Measurements from ENCODE around the gene DOCK3.
"Not testable (repeated sequence)": the region's sequence is repeated elsewhere in the genome, so short reads cannot be mapped to it uniquely, and the experiment has no call there.

Gene DOCK3

GRCh38 chr3:51270559-51270958, 595.8 kb downstream of the DOCK3 start:
- no peak for DNase-seq

GRCh38 chr3:51271172-51271571, 596.4 kb downstream of the DOCK3 start:
- no peak for DNase-seq

- DNase-seq = no peak
These were observed 599.3 kb downstream of the DOCK3 start for GRCh38 chr3:51274052-51274451.

DNA sequence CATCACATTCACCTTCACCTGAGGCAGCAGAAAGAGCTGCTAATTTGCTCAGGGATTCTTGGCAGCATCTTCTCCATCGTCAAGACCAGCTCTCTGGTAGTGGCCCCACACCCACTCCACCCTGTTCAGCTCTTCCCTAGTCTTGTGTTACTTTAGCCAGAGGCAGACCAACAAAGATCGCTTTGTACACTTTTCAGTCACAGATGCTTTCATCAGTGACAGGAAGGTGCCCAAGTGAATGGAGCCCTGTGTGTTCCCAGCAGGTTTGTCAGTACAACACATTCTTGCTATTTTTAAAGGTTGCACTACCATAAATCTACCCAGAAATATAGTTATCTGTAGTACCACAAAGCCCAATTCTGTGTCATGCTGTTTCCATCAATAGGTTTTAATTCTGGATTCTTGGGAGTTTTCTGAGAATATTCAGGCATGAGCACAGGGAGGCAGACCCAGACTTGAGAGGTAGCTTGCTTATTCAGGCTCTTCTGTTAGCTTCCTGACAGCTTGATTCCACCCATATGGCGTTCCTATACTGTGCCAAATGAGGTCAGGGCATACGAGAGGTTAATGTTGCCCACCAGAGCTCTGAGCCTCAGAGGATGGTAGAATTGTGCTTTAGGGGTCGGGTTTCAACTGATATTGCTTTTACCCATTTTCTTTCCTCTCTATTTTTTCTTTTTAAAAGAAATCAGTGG, 600.5 kb downstream of the DOCK3 start:
- no peak for DNase-seq

DNA sequence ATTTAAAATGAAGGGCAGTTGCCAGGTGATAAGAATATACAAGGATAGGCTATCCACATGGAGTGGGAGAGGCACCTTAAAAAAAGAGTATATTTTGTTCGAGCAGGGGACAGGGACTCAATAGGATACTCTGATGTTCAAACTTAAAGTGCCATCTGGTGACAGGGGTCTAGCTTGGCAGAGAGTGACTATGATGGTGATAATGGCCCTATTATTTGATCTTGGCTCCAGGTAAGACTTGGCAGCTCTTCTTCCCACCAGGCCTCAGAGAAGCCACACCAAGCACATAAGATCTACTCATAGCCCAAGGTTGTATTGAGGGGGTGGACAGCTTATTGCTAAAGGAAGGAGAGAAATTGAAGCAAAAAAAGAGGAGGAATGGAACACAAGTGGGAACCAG, 601.3 kb downstream of the DOCK3 start:
- DNase-seq = no peak

GRCh38 chr3:51279448-51279847, 604.7 kb downstream of the DOCK3 start:
- no peak for DNase-seq

DNA sequence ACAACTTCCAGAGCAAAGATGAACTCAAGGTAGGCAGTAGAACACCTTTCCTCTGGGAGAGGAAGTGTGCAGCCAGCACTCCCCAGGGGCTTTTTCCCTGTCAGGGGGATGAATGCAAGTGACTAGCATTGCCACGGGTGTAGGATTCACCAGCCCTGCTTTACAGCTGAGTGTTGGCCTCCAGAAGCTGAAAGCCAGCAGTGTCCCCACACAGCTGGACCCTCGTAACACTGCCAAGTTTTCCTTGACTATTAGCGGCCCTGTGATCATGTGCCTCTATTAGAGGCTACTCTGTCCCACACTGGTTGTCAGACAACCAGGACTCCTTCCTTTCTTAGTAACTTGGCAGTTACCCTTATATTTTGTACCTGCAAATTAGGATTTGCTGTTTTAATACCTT, 605.4 kb downstream of the DOCK3 start:
- no peak for DNase-seq

DNA sequence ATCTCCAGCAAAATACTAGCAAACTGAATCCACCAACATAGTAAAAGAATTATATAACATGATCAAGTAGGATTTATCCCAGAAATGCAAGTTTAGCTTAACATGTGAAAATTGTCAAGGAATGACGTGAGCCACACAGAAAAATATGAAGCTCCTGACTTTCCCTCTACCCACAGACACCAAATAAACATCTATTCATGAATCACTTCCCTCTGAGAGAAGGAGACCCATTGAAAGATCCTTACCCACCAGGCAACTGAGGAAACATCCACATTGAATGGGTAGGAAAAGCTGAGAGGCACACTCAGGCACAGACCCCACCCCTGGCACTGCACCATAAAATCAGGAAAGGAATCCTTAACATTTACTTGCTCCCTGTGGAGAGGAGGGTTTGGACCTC, 608.2 kb downstream of the DOCK3 start:
- no peak for DNase-seq

DNA sequence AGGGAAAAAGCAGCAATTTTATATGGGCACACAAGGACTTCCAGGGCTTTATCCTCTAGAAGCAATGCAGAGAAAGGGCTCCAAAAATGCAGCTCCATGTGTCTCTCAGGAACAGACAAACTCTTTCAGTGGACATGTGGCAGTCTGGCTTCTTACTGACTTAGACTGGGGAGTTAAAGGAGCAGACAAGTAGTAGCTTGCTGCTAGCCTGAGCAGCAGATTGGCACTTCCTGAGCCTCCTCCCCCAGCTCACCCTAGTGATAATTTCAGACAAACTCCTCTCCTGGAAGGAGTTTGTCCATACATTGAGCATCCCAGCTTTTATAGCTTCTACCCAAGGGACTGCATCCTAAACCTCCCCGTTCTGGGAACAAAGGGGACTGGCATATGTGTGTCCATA, 608.7 kb downstream of the DOCK3 start:
- no peak for DNase-seq

DNA sequence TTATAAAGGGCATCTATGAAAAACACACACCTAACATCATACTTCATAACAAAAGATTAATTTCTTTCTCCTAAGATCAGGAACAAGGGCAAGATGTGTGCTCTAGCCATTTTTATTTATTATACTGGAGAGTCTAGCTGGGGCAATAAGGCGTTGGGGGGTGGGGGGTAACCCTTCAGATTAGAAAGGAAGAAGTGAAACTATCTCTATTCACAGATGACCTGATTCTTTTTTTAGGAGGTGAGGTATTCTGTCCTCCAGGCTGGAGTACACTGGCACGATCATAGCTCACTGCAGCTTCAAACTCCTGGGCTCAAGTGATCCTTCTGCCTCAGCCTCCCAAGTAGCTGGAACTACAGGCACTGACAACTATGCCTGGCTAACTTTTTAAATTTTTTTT, 620.9 kb downstream of the DOCK3 start:
- DNase-seq = no peak

GRCh38 chr3:51297333-51297732, 622.6 kb downstream of the DOCK3 start:
- DNase-seq = no peak

DNA sequence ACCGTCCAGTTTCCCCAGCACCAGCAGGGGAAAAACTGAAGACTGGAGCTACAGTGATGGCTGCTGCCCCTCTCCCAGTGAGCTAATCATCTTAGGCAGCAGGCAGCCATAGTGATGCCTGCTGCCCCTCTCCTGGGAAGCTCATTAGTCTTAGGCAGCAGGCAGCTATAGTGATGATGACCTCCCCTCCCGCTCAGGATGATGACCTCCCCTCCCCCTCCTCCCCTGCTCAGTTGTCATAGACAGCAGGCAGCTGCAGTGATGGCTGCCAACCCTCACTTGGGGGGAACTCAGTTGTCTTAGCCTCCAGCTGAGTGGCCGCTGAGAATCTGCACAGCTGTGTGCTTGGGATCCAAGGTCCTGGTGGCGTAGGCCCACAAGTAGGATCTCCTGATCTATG, 629.5 kb downstream of the DOCK3 start:
- DNase-seq = no peak

- no peak for DNase-seq
These were observed 631.4 kb downstream of the DOCK3 start for GRCh38 chr3:51306093-51306492.

GRCh38 chr3:51307458-51307857, 632.7 kb downstream of the DOCK3 start:
- DNase-seq = no peak

DNA sequence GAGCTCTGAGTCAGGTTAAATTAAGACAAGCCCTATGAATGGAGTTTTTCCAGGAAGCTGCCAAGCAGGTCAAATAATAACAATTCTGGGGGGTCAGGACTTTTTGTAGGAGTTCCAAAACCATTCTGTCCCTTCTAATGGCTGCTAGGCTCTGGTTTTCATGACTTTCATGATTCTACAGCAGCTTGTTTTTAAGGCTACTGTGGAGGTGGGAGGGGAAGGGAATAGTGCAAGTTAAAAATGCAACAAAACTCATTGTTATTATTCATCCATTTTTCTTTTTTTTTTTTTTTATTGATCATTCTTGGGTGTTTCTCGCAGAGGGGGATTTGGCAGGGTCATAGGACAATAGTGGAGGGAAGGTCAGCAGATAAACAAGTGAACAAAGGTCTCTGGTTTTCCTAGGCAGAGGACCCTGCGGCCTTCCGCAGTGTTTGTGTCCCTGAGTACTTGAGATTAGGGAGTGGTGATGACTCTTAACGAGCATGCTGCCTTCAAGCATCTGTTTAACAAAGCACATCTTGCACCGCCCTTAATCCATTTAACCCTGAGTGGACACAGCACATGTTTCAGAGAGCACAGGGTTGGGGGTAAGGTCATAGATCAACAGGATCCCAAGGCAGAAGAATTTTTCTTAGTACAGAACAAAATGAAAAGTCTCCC, 633.3 kb downstream of the DOCK3 start:
- DNase-seq = not testable (repeated sequence)

DNA sequence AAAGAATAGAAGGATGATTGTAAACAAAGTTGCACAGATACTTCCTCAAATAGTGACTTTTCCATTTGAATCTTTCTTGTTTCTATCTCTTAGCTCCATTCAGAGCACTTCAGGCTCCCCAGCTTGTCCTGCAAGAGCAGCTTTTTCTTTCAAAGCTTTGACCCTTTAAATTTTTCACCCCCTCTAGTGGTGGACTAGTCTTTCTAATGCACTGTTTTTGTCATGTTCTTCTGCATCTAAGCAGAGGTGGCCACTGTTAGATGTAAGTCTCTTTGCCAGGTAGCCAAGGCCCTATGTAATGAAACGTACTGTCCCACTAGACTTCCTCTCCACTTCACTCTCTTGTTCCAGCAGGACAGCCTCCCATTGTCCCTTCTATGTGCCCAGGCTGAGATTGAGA, 636.3 kb downstream of the DOCK3 start:
- DNase-seq = no peak

DNA sequence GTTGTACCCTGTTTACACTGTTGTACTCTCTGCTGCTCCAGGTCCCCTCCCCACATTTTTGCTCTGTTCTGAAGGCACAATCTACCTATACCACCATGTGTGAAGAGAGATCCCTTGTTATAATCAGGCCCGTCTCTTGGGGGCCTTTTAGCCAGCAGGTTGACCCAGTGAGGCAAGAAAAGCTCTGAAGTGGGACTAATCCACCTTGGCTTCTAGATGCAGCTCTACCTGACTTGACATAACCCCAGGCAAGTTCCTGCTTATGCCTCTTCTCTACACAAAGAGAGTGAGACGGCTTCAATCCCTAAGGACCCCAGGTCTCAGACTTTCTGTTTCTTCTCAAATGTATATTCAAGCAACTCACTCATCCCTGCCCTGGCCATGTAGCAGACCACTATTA, 653.5 kb downstream of the DOCK3 start:
- no peak for DNase-seq

DNA sequence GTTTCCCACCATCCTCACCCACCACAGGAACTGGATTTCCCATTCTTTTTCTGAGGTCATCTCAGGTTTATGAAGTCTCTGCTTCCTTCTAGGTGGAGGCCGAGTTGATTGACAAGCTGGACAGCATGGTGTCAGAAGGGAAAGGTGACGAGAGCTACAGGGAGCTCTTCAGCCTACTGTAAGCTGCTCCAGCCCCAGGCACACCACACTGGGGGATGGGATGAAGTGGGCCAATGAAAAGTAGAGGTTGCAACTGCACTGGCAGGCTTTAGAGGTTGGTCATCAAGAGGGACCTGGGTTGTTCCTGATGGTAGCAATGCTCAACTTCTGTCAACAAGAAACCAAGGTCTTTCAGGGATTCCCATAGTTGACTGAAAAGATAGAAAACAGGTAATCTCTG, 655.3 kb downstream of the DOCK3 start:
- no peak for DNase-seq

DNA sequence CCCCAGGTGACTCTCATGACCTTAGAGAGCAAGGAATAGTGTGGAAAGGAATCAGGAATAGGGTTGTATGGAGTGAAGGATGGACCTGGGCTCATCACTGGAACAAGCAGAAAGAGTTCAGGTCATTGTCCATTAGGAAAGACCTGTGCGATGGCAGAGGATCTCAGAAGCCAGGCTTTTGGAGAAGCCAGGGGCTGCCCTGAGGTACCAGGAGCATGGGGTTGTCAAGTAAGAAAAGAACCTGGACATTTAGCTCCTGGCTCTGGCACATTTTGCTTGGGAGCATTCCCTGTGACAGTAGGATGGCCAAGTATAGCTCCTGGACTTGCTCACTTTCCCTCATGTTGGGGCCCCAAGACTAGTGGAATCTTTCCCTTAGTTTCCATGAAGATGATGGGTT, 657.4 kb downstream of the DOCK3 start:
- DNase-seq = no peak

DNA sequence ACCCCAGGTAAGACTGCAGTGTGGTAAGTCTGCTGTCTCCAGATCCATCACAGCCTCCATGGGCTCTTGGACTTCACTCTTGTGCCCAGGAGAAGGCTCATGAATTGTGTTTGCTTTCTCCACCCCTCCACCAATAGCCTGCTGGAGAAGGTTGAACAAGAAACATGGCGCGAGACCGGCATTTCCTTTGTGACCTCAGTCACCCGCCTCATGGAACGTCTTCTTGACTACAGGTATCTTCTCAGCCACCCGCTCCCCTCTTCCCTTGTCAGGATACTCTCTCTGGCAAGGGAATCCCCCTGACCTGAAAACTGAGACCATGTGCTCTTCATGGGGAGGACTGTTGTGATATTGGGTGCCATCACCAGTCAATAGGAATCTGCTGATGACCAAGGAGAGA, 658.3 kb downstream of the DOCK3 start:
- DNase-seq = no peak

DNA sequence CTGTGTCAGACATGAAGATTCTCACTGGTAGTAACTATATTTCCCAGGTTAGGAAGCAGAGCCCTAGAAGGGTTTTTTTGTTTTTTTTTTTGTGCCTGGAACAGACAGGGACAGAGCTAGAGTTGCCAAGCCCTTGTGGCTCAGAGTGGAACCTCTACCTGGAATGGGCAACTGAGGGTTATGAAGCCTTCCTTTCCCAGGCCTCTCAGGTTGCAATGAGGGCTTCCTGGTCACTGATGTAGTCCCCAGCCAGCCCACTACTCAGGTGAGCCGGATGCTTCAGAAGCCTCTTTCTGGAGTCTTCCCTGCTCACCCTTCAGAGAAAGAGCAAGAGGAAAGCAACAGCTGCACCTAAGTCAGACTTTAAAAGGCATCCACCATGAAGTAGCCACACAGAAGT, 661.5 kb downstream of the DOCK3 start:
- DNase-seq = no peak

DNA sequence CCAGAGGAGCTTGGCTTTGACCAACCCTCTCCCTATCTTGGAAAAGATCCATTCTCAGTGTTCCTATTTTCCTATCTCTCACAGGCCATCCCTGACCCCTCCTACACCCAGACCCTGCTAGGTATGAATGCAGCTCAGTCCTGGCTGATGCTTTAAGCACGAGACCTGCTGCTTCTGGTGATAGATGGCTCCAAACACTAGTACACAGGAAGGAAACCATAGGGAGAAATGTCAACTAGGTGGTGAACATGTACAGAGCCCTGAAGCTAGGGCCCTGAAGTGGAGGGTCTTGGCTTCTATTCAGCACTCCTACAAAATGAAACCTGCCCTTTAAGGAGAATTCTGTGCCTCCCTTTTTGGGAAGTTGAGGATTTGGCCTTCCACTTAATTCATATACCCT, 662.9 kb downstream of the DOCK3 start:
- DNase-seq = no peak

DNA sequence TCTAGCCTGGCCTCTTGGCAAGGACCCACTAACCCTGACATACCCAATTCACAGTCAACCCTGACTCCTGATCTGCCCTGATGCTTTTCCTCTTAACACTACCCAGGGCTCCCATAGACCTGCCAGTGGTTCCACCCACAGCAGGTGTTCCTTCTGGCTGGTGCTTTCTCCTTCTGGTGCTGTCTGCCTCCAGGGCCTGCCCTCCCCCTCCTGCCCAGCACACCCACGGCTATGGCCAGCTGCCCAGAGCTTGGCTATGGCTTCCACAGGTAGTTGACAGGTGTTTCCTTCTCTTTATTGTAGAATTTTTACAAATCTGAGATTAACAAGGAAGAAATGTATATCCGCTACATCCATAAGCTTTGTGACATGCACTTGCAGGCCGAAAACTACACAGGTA, 663.9 kb downstream of the DOCK3 start:
- peak; percentile 52 for DNase-seq

DNA sequence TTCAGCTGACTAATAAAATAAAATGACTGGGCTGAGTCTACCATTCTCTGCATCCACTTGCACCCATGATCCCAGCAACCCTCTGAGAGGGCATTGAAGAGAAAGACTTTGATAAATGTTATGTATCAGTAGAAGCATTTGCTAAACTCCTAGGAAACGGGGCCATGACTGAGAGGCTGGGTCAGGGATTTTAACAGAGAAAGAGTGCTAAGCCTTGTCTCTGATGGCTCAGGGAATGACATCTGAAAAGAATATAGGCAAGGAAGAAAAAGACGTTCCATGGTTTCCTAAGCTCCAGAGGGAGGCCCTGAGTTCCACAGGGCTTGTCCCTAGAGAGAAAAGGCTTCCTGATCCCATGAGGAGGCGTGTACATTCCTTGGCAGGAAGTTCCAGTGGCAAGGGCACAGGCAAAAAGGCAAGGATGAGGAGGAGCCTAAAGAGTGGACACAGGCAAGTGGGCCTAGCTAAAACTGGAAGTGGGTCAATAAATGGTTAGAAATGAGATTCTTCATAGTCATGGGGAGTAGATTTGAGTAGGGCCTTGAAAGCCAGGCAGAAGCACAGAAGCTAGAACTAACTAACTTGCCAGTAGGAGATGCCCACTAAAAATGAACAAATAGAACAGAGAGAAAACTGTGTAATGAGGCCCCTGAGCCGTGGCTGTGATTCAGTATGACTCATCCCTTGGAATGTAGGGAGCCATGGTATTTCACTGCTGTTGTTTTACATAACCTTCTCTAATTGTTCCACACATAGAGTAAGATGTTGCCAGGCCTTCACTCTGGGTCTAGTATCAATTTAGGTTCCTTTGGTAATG, 665.5 kb downstream of the DOCK3 start:
- no peak for DNase-seq

Measured in NCI-H2029 (cell line).